Hepatocyte (in vitro differentiated cells): ENCODE data around the gene WNT3A.

ENCODE experiments used
- EZH2phosphoT487 ChIP-seq: fragments of 200-600 bp; sonication (generic); IDR thresholded peaks from one replicate; pipeline ENCODE4 v1.6.1; 2018; ENCODE audit warnings: antibody characterized with exemption, mild to moderate bottlenecking, low read depth, moderate library complexity; ENCODE audit not compliant: unreplicated experiment, severe bottlenecking
- TF ChIP-seq, protein P1 (sequence below): fragments of 200-600 bp; sonication (generic); IDR thresholded peaks from 2 replicates; pipeline ENCODE4 v1.5.1; 2016; ENCODE audit warnings: antibody characterized with exemption, mild to moderate bottlenecking; ENCODE audit not compliant: poor library complexity

DNA sequence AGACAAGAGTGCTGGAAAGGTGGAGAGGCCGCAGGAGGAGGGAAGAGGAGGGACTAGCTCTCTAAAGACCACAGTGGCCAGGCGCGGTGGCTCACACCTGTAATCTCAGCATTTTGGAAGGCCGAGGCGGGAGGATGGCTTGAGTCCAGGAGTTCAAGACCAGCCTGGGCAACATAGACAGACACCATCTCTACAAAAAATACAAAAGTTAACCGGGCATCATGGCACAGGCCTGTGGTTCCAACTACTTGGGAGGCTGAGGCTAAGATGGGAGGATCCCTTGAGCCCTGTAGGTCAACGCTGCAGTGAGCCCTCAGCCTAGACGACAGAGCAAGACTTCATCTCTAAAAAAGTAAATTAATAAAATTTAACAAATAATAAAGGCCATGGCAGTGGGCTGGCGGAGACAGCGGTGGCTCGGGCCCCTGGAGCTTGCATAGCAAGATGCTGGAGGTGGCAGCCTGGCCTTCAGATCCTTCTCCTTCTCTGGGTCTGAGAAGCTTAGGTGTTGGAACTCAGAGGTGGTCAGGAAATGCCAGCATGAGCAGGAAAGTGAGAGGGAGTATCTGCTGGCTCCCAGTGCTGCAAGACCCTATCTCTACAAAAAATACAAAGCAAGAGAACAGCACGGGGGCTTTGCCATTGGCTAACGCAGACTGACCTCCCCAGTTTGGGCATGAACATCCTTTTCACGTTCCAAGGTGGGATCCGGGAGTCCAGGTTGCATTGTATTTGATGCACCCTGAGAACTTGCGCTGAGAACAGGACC lies 10.7 kb downstream of the WNT3A start:
- TF ChIP-seq, protein P1, sequence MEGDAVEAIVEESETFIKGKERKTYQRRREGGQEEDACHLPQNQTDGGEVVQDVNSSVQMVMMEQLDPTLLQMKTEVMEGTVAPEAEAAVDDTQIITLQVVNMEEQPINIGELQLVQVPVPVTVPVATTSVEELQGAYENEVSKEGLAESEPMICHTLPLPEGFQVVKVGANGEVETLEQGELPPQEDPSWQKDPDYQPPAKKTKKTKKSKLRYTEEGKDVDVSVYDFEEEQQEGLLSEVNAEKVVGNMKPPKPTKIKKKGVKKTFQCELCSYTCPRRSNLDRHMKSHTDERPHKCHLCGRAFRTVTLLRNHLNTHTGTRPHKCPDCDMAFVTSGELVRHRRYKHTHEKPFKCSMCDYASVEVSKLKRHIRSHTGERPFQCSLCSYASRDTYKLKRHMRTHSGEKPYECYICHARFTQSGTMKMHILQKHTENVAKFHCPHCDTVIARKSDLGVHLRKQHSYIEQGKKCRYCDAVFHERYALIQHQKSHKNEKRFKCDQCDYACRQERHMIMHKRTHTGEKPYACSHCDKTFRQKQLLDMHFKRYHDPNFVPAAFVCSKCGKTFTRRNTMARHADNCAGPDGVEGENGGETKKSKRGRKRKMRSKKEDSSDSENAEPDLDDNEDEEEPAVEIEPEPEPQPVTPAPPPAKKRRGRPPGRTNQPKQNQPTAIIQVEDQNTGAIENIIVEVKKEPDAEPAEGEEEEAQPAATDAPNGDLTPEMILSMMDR: no peak
- TF ChIP-seq EZH2phosphoT487: no peak
